ENCODE measurements around the gene MYBBP1A. TPM values are rescaled to one million over a fixed set of nuclear protein-coding genes. Genes with fewer than 3 reads are reported as not detected.
A peak's percentile ranks its signal among the peaks of the same experiment; 100 is the strongest.

MYBBP1A gene
- polyA plus RNA-seq, 3 donors: 4.2 to 22.3 (median 5.3) TPM

GRCh38 chr17:4560421-4560820, 5.2 kb upstream of the MYBBP1A start, which contains the start of gene GGT6:
Gene GGT6, minus strand, starts transcription at chr17:4560577. Its CDS starts 56 bp downstream, at chr17:4560521.
- no peaks in the 10 kb centered on the region for H3K9me3 ChIP-seq (replicated peaks in 1 of 2; ENCODE audit: control insufficient read depth in 1 of 2, insufficient read depth in 1 of 2, low read length in 2 of 2)
- intact Hi-C loops (cut with micrococcal nuclease): loop anchor here in 1 of 2 donors (10.0 kb wide), 1 partner anchor 136 kb away; no protein-coding TSS in a partner anchor
- DNase-seq: no peak

GRCh38 chr17:4559966-4560365, 4.8 kb upstream of the MYBBP1A start:
- Histone ChIP-seq H3K4me1 (ENCODE audit: control insufficient read depth in 1 of 2, insufficient read depth in 2 of 2, low read length in 2 of 2) (peaks cover 8 to 11% of the 10 kb centered on the region in 2 donors), H3K79me2 (ENCODE audit: insufficient read depth, low read length) (peaks cover 1% of the 10 kb centered on the region), H3K4me3 (replicated peaks in 1 of 3; ENCODE audit: low read depth in 2 of 3, low read length in 3 of 3) (no peak overlapping the region), H2AFZ (ENCODE audit: insufficient read depth, low read depth, low read length, poor library complexity, severe bottlenecking) (no peak overlapping the region), H3K27ac (ENCODE audit: low read depth in 1 of 2, low read length in 2 of 2) (no peak overlapping the region), H3K9ac (ENCODE audit: insufficient read depth, low read length, poor library complexity, severe bottlenecking) (no peak overlapping the region), H3K4me2 (replicated peaks; ENCODE audit: extremely low read depth, low read length, poor library complexity, severe bottlenecking) (no peak overlapping the region), H3K9me3 (replicated peaks in 1 of 2; ENCODE audit: control insufficient read depth in 1 of 2, insufficient read depth in 1 of 2, low read length in 2 of 2) (no peaks in the 10 kb centered on the region), H4K20me1 (ENCODE audit: insufficient read depth, low read length) (no peaks in the 10 kb centered on the region), H3K27me3 (ENCODE audit: control insufficient read depth in 2 of 2, insufficient read depth in 2 of 2, low read length in 2 of 2) (no peaks in the 10 kb centered on the region), H3K36me3 (replicated peaks in 1 of 2; ENCODE audit: control insufficient read depth in 1 of 2, insufficient read depth in 2 of 2, low read length in 2 of 2) (no peaks in the 10 kb centered on the region)
- peak overlapping the region in 1 of 7 donors; percentile 14 for H3K27ac Mint-ChIP-seq
- intact Hi-C loops (cut with micrococcal nuclease): loop anchor here in 1 of 2 donors (10.0 kb wide), 1 partner anchor 135 kb away; no protein-coding TSS in a partner anchor
- TF ChIP-seq CTCF (IDR thresholded peaks at IDR 0.05): no peak
- H3K4me1 Mint-ChIP-seq: peaks cover 18% of the 10 kb centered on the region
- 98% methylated on average over 5 of the region's 5 CpGs for WGBS (ENCODE audit: insufficient coverage)
- DNase-seq: no peak
- H3K27me3 Mint-ChIP-seq (ENCODE audit: low read depth in 3 of 3): peaks cover 0 to 5% (median 3%) of the 10 kb centered on the region in 3 donors
- H3K4me3 Mint-ChIP-seq: no peak overlapping the region
- H3K9me3 Mint-ChIP-seq: no peaks in the 10 kb centered on the region
- no peaks in the 10 kb centered on the region for H3K36me3 Mint-ChIP-seq

More at GRCh38 chr17:4560421-4560820, 5.2 kb upstream of the MYBBP1A start, which contains the start of gene GGT6:
- no peak within 1 kb of the TSS for H3K4me3 Mint-ChIP-seq
- peaks cover 19% of the 10 kb centered on the region for H3K4me1 Mint-ChIP-seq
- no peaks in the 10 kb centered on the region for H4K20me1 ChIP-seq (ENCODE audit: insufficient read depth, low read length)
- no peak within 1 kb of the TSS for H2AFZ ChIP-seq (ENCODE audit: insufficient read depth, low read depth, low read length, poor library complexity, severe bottlenecking)
- H3K27ac ChIP-seq (ENCODE audit: low read depth in 1 of 2, low read length in 2 of 2): no peak within 1 kb of the TSS
- 97% methylated on average over 11 of the region's 12 CpGs for WGBS (ENCODE audit: insufficient coverage)
- TF ChIP-seq CTCF (IDR thresholded peaks at IDR 0.05): no peak
- H3K9me3 Mint-ChIP-seq: no peaks in the 10 kb centered on the region
- H3K27me3 ChIP-seq (ENCODE audit: control insufficient read depth in 2 of 2, insufficient read depth in 2 of 2, low read length in 2 of 2): no peaks in the 10 kb centered on the region
- peaks cover 7 to 9% of the 10 kb centered on the region in 2 donors for H3K4me1 ChIP-seq (ENCODE audit: control insufficient read depth in 1 of 2, insufficient read depth in 2 of 2, low read length in 2 of 2)
- no peak within 1 kb of the TSS for H3K9ac ChIP-seq (ENCODE audit: insufficient read depth, low read length, poor library complexity, severe bottlenecking)
- H3K27ac Mint-ChIP-seq: peak within 1 kb of the TSS in 2 of 7 donors; percentile 14 to 52
- H3K27me3 Mint-ChIP-seq (ENCODE audit: low read depth in 3 of 3): peaks cover 0 to 5% (median 3%) of the 10 kb centered on the region in 3 donors
- no peaks in the 10 kb centered on the region for H3K36me3 Mint-ChIP-seq
- H3K79me2 ChIP-seq (ENCODE audit: insufficient read depth, low read length): no peaks in the 10 kb centered on the region
- no peaks in the 10 kb centered on the region for H3K36me3 ChIP-seq (replicated peaks in 1 of 2; ENCODE audit: control insufficient read depth in 1 of 2, insufficient read depth in 2 of 2, low read length in 2 of 2)
- no peak within 1 kb of the TSS for H3K4me3 ChIP-seq (replicated peaks in 1 of 3; ENCODE audit: low read depth in 2 of 3, low read length in 3 of 3)
- no peak within 1 kb of the TSS for H3K4me2 ChIP-seq (replicated peaks; ENCODE audit: extremely low read depth, low read length, poor library complexity, severe bottlenecking)
